A549 (cell line): ENCODE measurements around the gene PTGES3L. TPM values are rescaled to one million over a fixed set of nuclear protein-coding genes. Genes with fewer than 3 reads are reported as not detected.

Experiments used
- ATAC-seq, 2 experiments: fragments of 200-7000 bp in 1 of 2; fragments of >200 bp in 1 of 2; cut with Nextera tagmentation in 1 of 2; cut with Tn5 transposase in 1 of 2; 3 replicates each; pipeline versions ENCODE4 v1.8.0 to v1.9.1; 2018 to 2020; ENCODE audit warnings: mild to moderate bottlenecking in 1 of 2, moderate library complexity in 1 of 2
- CTCF ChIA-PET: fragments of 300-600 bp; sonication (Branson Sonifier 250); formaldehyde crosslinking; extraction: SDS; loops from one replicate; lab custom pipeline; 2021; ENCODE audit warnings: antibody characterized with exemption, inconsistent platforms; lab: Yijun Ruan, JAX
- POLR2A ChIA-PET: fragments of 350-600 bp; formaldehyde crosslinking; extraction: SDS; loops from one replicate; lab custom pipeline; 2021; ENCODE audit warnings: antibody characterized with exemption, inconsistent platforms; lab: Yijun Ruan, JAX
- DNase-seq, 2 experiments: peaks; one replicate each; pipeline versions ENCODE4 v3.0.0 to v3.0.0-alpha.2; 2011 to 2016; ENCODE audit warnings: low read depth in 1 of 2, low spot score in 1 of 2
- FAIRE-seq: peaks from 2 replicates; lab custom pipeline; 2011; peaks lifted over from hg19 to GRCh38; lab: Jason Lieb, UNC
- H3K27ac ChIP-seq, 2 experiments: fragments of >200 bp; sonication (Bioruptor Twin); formaldehyde crosslinking; 3 replicates each; pipeline ENCODE4 v1.5.1; 2016 to 2017
- H3K4me1 ChIP-seq: fragments of >200 bp; sonication (Bioruptor Twin); formaldehyde crosslinking; 3 replicates; pipeline ENCODE4 v1.6.1; 2016
- H3K4me2 ChIP-seq: fragments of >200 bp; sonication (Bioruptor Twin); formaldehyde crosslinking; 3 replicates; pipeline ENCODE4 v1.6.1; 2016
- H3K4me3 ChIP-seq: fragments of >200 bp; sonication (Bioruptor Twin); formaldehyde crosslinking; 3 replicates; pipeline ENCODE4 v1.5.1; 2016
- H3K9me3 ChIP-seq: fragments of >200 bp; sonication (Bioruptor Twin); formaldehyde crosslinking; 3 replicates; pipeline ENCODE4 v1.6.1; 2016
- BCL3 ChIP-seq: fragments of >200 bp; sonication (Bioruptor Twin); formaldehyde crosslinking; IDR thresholded peaks from 3 replicates; pipeline ENCODE4 v1.6.1; 2016
- CTCF ChIP-seq: fragments of >200 bp; sonication (Bioruptor Twin); formaldehyde crosslinking; IDR thresholded peaks from 3 replicates; pipeline ENCODE4 v1.5.1; 2016
- E2F6 ChIP-seq: IDR thresholded peaks from 2 replicates; pipeline ENCODE4 v1.6.1; 2012; ENCODE audit warnings: low read depth, borderline replicate concordance
- EHMT2 ChIP-seq: fragments of 200-600 bp; sonication (generic); IDR thresholded peaks from 2 replicates; pipeline ENCODE4 v1.6.1; 2016; ENCODE audit warnings: antibody characterized with exemption, low read depth, mild to moderate bottlenecking, moderate library complexity
- EP300 ChIP-seq, 2 experiments: fragments of >200 bp; sonication (Bioruptor Twin); formaldehyde crosslinking; IDR thresholded peaks; 2 replicates in 1 of 2; 3 replicates in 1 of 2; pipeline ENCODE4 v1.6.1; 2016 to 2017
- ESRRA ChIP-seq: fragments of 150-350 bp; IDR thresholded peaks from 2 replicates; pipeline ENCODE4 v1.6.1; 2014; ENCODE audit warnings: mild to moderate bottlenecking, low read length, borderline replicate concordance
- FOSL2 ChIP-seq, 2 experiments: fragments of 450-650 bp in 1 of 2; fragments of >200 bp in 1 of 2; sonication (Bioruptor Twin) in 1 of 2; formaldehyde crosslinking; IDR thresholded peaks; 2 replicates each; pipeline versions ENCODE4 v1.5.0 to v1.6.1; 2016 to 2020; ENCODE audit warnings: mild to moderate bottlenecking in 1 of 2, moderate library complexity in 1 of 2
- FOXS1 ChIP-seq: fragments of 250-450 bp; sonication (Bioruptor Pico); IDR thresholded peaks from 2 replicates; pipeline ENCODE4 v1.5.0; 2020; ENCODE audit warnings: mild to moderate bottlenecking, moderate library complexity
- GATA3 ChIP-seq: IDR thresholded peaks from 2 replicates; pipeline ENCODE4 v1.6.1; 2012; ENCODE audit warnings: borderline replicate concordance
- HES2 ChIP-seq: fragments of >200 bp; sonication (Bioruptor Twin); formaldehyde crosslinking; IDR thresholded peaks from 2 replicates; pipeline ENCODE4 v1.6.1; 2016
- JUN ChIP-seq, 2 experiments: fragments of >200 bp; sonication (Bioruptor Twin); formaldehyde crosslinking; IDR thresholded peaks; 2 replicates in 1 of 2; 3 replicates in 1 of 2; pipeline ENCODE4 v1.6.1; 2016 to 2017
- KDM5A ChIP-seq: fragments of 200-600 bp; sonication (generic); IDR thresholded peaks from 2 replicates; pipeline ENCODE4 v1.6.1; 2016; ENCODE audit warnings: antibody characterized with exemption, mild to moderate bottlenecking
- MAFK ChIP-seq: fragments of 450-650 bp; IDR thresholded peaks from 2 replicates; pipeline ENCODE4 v1.6.1; 2014; ENCODE audit not compliant: partially characterized antibody
- MAX ChIP-seq: IDR thresholded peaks from 2 replicates; pipeline ENCODE4 v1.6.1; 2012
- NFE2L2 ChIP-seq: fragments of 150-350 bp; conservative IDR thresholded peaks from 2 replicates; pipeline ENCODE4 v1.6.1; 2014; ENCODE audit warnings: low read length
- PBX3 ChIP-seq: IDR thresholded peaks from 2 replicates; pipeline ENCODE4 v1.6.1; 2012
- PHF8 ChIP-seq: fragments of 200-600 bp; sonication (generic); IDR thresholded peaks from 2 replicates; pipeline ENCODE4 v1.6.1; 2016; ENCODE audit warnings: low read depth, mild to moderate bottlenecking, antibody characterized with exemption, moderate library complexity, borderline replicate concordance
- POLR2A ChIP-seq: IDR thresholded peaks from 2 replicates; pipeline ENCODE4 v1.6.1; 2012; ENCODE audit warnings: mild to moderate bottlenecking, low read length
- POLR2AphosphoS2 ChIP-seq: conservative IDR thresholded peaks from 2 replicates; pipeline ENCODE4 v1.6.1; 2012; ENCODE audit warnings: low read length, improper control_type of control experiment, inconsistent platforms
- RAD21 ChIP-seq, 2 experiments: fragments of >200 bp in 1 of 2; sonication (Bioruptor Twin) in 1 of 2; formaldehyde crosslinking in 1 of 2; IDR thresholded peaks in 1 of 2; conservative IDR thresholded peaks in 1 of 2; 2 replicates in 1 of 2; 3 replicates in 1 of 2; pipeline ENCODE4 v1.6.1; 2012 to 2018; ENCODE audit warnings: inconsistent platforms in 1 of 2
- SMC3 ChIP-seq: fragments of >200 bp; sonication (Bioruptor Twin); formaldehyde crosslinking; IDR thresholded peaks from 3 replicates; pipeline ENCODE4 v1.6.1; 2018; ENCODE audit warnings: inconsistent platforms
- TP53 ChIP-seq: fragments of 250-450 bp; sonication (Bioruptor Pico); IDR thresholded peaks from 2 replicates; pipeline ENCODE4 v1.5.0; 2021; ENCODE audit warnings: mild to moderate bottlenecking, moderate library complexity
- ZSCAN20 ChIP-seq: fragments of 250-450 bp; sonication (Bioruptor Pico); IDR thresholded peaks from 2 replicates; pipeline ENCODE4 v1.8.0; 2022; ENCODE audit warnings: mild to moderate bottlenecking, moderate library complexity
- WGBS: methylation state at CpG from one replicate; pipeline ENCODE4 v1.1.6; 2017; ENCODE audit errors: missing lambda C conversion rate; 5-methylcytosine and 5-hydroxymethylcytosine counted together
- polyA plus RNA-seq, 4 experiments: library from polyadenylated mRNA; depleted of rRNA in 3 of 4; stranded (reverse); fragments of >200 nt; fragmentation: RNase III in 1 of 4; extraction: RNeasy Plus Mini Kit Qiagen cat#74134 plus additional on column Dnase treatment in 1 of 4; gene quantifications; 2 replicates in 3 of 4; 3 replicates in 1 of 4; pipeline ENCODE4 v1.2.3, GENCODE V29; 2011 to 2017

Gene PTGES3L
- polyA plus RNA-seq, 2 of the 4 experiments (the other 2 are of a cell fraction) = 1.8 to 3.5 TPM

- POLR2A ChIA-PET = interaction anchor here (0.5 to 1.9 kb wide), 14 partner anchors 10 to 1625 kb away, joined by 3 to 26 read pairs (median 4); partner anchors contain the start of genes BRCA1, IFI35 and RPL27
- peak; percentile 96 to 99 for DNase-seq
- peak; percentile 52 to 69 for ATAC-seq
- TF ChIP-seq TP53 (CRISPR knock-in tag) (0 out of 2 replicates have a peak, but pooled peaks have one; percentile 76), FOXS1 (CRISPR knock-in tag) (no peak), NFE2L2 (no peak), PBX3 (no peak), BCL3 (0 out of 3 replicates have a peak, but pooled peaks have one; percentile 32), MAX (peak; percentile 46), RAD21 (conservative IDR thresholded peaks at IDR 0.05 in 1 of 2, IDR thresholded peaks at IDR 0.05 in 1 of 2) (peak; percentile 79 to 81), KDM5A (no peak), POLR2AphosphoS2 (0 out of 2 replicates have a peak, but pooled peaks have one; percentile 46), ESRRA (no peak), CTCF (peak; percentile 73), EHMT2 (no peak), POLR2A (peak; percentile 46), ZSCAN20 (CRISPR knock-in tag) (no peak), GATA3 (peak; percentile 38; the same call in 1 of the 2 replicates), MAFK (no peak), PHF8 (peak; percentile 24; the same call in 1 of the 2 replicates), FOSL2 (IDR thresholded peaks at IDR 0.05) (no peak), FOSL2 (CRISPR knock-in tag; IDR thresholded peaks at IDR 0.05) (peak; percentile 48), HES2 (no peak), JUN (IDR thresholded peaks at IDR 0.05) (no peak), EP300 (IDR thresholded peaks at IDR 0.05) (no peak), E2F6 (0 out of 2 replicates have a peak, but pooled peaks have one; percentile 59), SMC3 (peak; percentile 75; the same call in 2 of the 3 replicates)
- TF ChIP-seq, all 56 proteins: peak for 12
- Histone ChIP-seq H3K4me1 (peaks cover 21% of the 10 kb centered on the region), H3K4me3 (peak within 1 kb of the TSS; percentile 53), H3K27ac (peak within 1 kb of the TSS; percentile 78 to 88), H3K9me3 (no peaks in the 10 kb centered on the region), H3K4me2 (peak within 1 kb of the TSS; percentile 96)
- FAIRE-seq = peak; percentile 49
- 16% methylated on average over 36 of the region's 61 CpGs for WGBS
- CTCF ChIA-PET = interaction anchor here (0.7 to 2.3 kb wide), 42 partner anchors 9 to 295 kb away, joined by 3 to 21 read pairs (median 5); partner anchors contain the start of genes BRCA1, IFI35, NBR1 and RPL27
Measured at GRCh38 chr17:43024407-43025289, 44.8 kb upstream of the PTGES3L start, which contains the start of gene RND2. RND2 (plus strand) TSS chr17:43025231; CDS start chr17:43025348, 117 bp downstream.
